Stimulated activated CD8-positive, alpha-beta memory T cell treated with anti-CD3 and anti-CD28 coated beads, Interleukin-4, amount 100 ng/mL, for 4 hours (primary cell): ENCODE data around the gene KLKB1.
"Not testable (repeated sequence)": the region's sequence is repeated elsewhere in the genome, so short reads cannot be mapped to it uniquely, and the experiment has no call there.

Experiments used
- DNase-seq, 2 donors: peaks; one replicate each; pipeline ENCODE4 v3.0.0-alpha.2; 2020; ENCODE audit warnings: low read depth in 2 of 2, low spot score in 1 of 2

The KLKB1 gene

GRCh38 chr4:186226521-186227189 is 652 bp upstream of the KLKB1 start:
- DNase-seq, result no peak

GRCh38 chr4:186227744-186228513 is 622 bp downstream of the KLKB1 start:
- no peak for DNase-seq

- DNase-seq, result no peak
These were observed 1.2 kb downstream of the KLKB1 start for GRCh38 chr4:186228514-186228894.

GRCh38 chr4:186234367-186234766 is 7.1 kb downstream of the KLKB1 start:
- no peak for DNase-seq

GRCh38 chr4:186236126-186236525 is 8.8 kb downstream of the KLKB1 start:
- DNase-seq, result no peak

GRCh38 chr4:186240452-186240847 is 13.1 kb downstream of the KLKB1 start:
- DNase-seq, result no peak

GRCh38 chr4:186240848-186241491 is 13.7 kb downstream of the KLKB1 start:
- no peak for DNase-seq

- DNase-seq, result no peak
These were observed 14.3 kb downstream of the KLKB1 start for GRCh38 chr4:186241616-186242015.

GRCh38 chr4:186242031-186242430 is 14.7 kb downstream of the KLKB1 start:
- not testable (repeated sequence) for DNase-seq

GRCh38 chr4:186243331-186243730 is 16.0 kb downstream of the KLKB1 start:
- DNase-seq, result no peak

GRCh38 chr4:186244835-186245234 is 17.5 kb downstream of the KLKB1 start:
- DNase-seq, result no peak

GRCh38 chr4:186247062-186247752 is 19.9 kb downstream of the KLKB1 start:
- DNase-seq, result not testable (repeated sequence)

GRCh38 chr4:186248643-186249042 is 21.3 kb downstream of the KLKB1 start:
- no peak for DNase-seq

- DNase-seq, result no peak
These were observed 22.8 kb downstream of the KLKB1 start for GRCh38 chr4:186249785-186250754.

GRCh38 chr4:186250760-186251159 is 23.5 kb downstream of the KLKB1 start:
- DNase-seq, result no peak

- no peak for DNase-seq
These were observed 27.8 kb downstream of the KLKB1 start for GRCh38 chr4:186255122-186255521.

GRCh38 chr4:186258216-186258811 is 31.0 kb downstream of the KLKB1 start:
- no peak for DNase-seq

- no peak for DNase-seq
These were observed 32.8 kb downstream of the KLKB1 start for GRCh38 chr4:186260117-186260503.

- DNase-seq, result no peak
These were observed 33.5 kb downstream of the KLKB1 start for GRCh38 chr4:186260504-186261448.
